ENCODE results near the gene SEMA5B. TPM values are rescaled to one million over a fixed set of nuclear protein-coding genes. Genes with fewer than 3 reads are reported as not detected.

The SEMA5B gene
- total RNA-seq, 2 experiments from 2014 or later: 0.13 to 2.3 TPM

- H3K4me1 ChIP-seq (ENCODE audit: insufficient read depth, low read length, poor library complexity, severe bottlenecking): no peaks in the 10 kb centered on the region
- DNase-seq (ENCODE audit: low spot score): no peak
- H3K9me2 ChIP-seq (ENCODE audit: insufficient read depth, low read length): no peaks in the 10 kb centered on the region
- H4K20me1 ChIP-seq (ENCODE audit: insufficient read depth, low read length): no peaks in the 10 kb centered on the region
- no peaks in the 10 kb centered on the region for H3K36me3 ChIP-seq (ENCODE audit: insufficient read depth, low read length)
- POLR2A ChIA-PET: no interaction called here
- no peaks in the 10 kb centered on the region for H3K9me3 ChIP-seq (ENCODE audit: low read length)
- H2AFZ ChIP-seq (ENCODE audit: low read length): no peak overlapping the region
- no peaks in the 10 kb centered on the region for H3K79me2 ChIP-seq (ENCODE audit: insufficient read depth, low read depth, low read length)
- no peak overlapping the region for H3K4me3 ChIP-seq (ENCODE audit: low read depth, low read length, poor library complexity, severe bottlenecking)
- CTCF ChIA-PET (ENCODE audit: unreplicated experiment): no interaction called here
- no peak overlapping the region for H3K4me2 ChIP-seq (ENCODE audit: low read length)
- intact Hi-C loops (cut with micrococcal nuclease; ENCODE audit: unreplicated experiment): no loop called here
- TF ChIP-seq EZH2phosphoT487 (IDR thresholded peaks at IDR 0.05; ENCODE audit: borderline replicate concordance, low read depth, low read length): no peak
- no peak for TF ChIP-seq CTCF (conservative IDR thresholded peaks at IDR 0.05; ENCODE audit: low read length)
- no peak overlapping the region for H3K27ac ChIP-seq (ENCODE audit: low read depth, low read length, poor library complexity, severe bottlenecking)
- no TSS peak for BruUV-seq (replicated peaks)
Observed at GRCh38 chr3:122932251-122932967, 95.2 kb downstream of the SEMA5B start.

- Histone ChIP-seq H3K4me1 (ENCODE audit: insufficient read depth, low read length, poor library complexity, severe bottlenecking) (no peaks in the 10 kb centered on the region), H3K4me3 (ENCODE audit: low read depth, low read length, poor library complexity, severe bottlenecking) (no peak overlapping the region), H2AFZ (ENCODE audit: low read length) (no peak overlapping the region), H3K4me2 (ENCODE audit: low read length) (no peak overlapping the region), H3K27ac (ENCODE audit: low read depth, low read length, poor library complexity, severe bottlenecking) (no peak overlapping the region), H3K36me3 (ENCODE audit: insufficient read depth, low read length) (no peaks in the 10 kb centered on the region), H3K79me2 (ENCODE audit: insufficient read depth, low read depth, low read length) (no peaks in the 10 kb centered on the region), H3K9me2 (ENCODE audit: insufficient read depth, low read length) (no peaks in the 10 kb centered on the region), H4K20me1 (ENCODE audit: insufficient read depth, low read length) (no peaks in the 10 kb centered on the region), H3K9me3 (ENCODE audit: low read length) (no peaks in the 10 kb centered on the region)
- DNase-seq (ENCODE audit: low spot score): no peak
- CTCF ChIA-PET (ENCODE audit: unreplicated experiment): no interaction called here
- POLR2A ChIA-PET: no interaction called here
- BruUV-seq (replicated peaks): no TSS peak
- no peak for TF ChIP-seq EZH2phosphoT487 (IDR thresholded peaks at IDR 0.05; ENCODE audit: borderline replicate concordance, low read depth, low read length)
- no peak for TF ChIP-seq CTCF (conservative IDR thresholded peaks at IDR 0.05; ENCODE audit: low read length)
- intact Hi-C loops (cut with micrococcal nuclease; ENCODE audit: unreplicated experiment): no loop called here
Observed at GRCh38 chr3:122931636-122932035, 95.9 kb downstream of the SEMA5B start.
